ENCODE data around the gene NCAN. TPM values are rescaled to one million over a fixed set of nuclear protein-coding genes. Genes with fewer than 3 reads are reported as not detected.

The NCAN gene
- total and polyA plus RNA-seq, 4 donors: 0.06 TPM; not detected in 3

- no peak for TF ChIP-seq SP1 (IDR thresholded peaks at IDR 0.05)
- no peak for TF ChIP-seq CTCF (IDR thresholded peaks at IDR 0.05; ENCODE audit: low read depth, low read length, missing input control)
- no peak for TF ChIP-seq NR2F2 (IDR thresholded peaks at IDR 0.05)
- H3K4me3 ChIP-seq (ENCODE audit: low read depth in 1 of 3, low read length in 3 of 3): no peak overlapping the region
- no peaks in the 10 kb centered on the region for H3K27me3 ChIP-seq (ENCODE audit: control insufficient read depth in 4 of 4, insufficient read depth in 4 of 4, low read length in 3 of 4)
- H3K9me3 ChIP-seq (ENCODE audit: control insufficient read depth in 4 of 4, low read length in 3 of 4): no peaks in the 10 kb centered on the region
- H3K4me1 ChIP-seq (ENCODE audit: control insufficient read depth in 4 of 4, insufficient read depth in 4 of 4, low read length in 3 of 4): peaks cover 2 to 13% (median 9%) of the 10 kb centered on the region in 4 donors
- 55% methylated on average over 14 of the region's 14 CpGs for WGBS
- no peak overlapping the region for H3K9ac ChIP-seq (ENCODE audit: low read depth in 1 of 2, low read length in 2 of 2)
- H3K27ac ChIP-seq (ENCODE audit: low read depth in 1 of 2, low read length in 2 of 2): no peak overlapping the region
- no peaks in the 10 kb centered on the region for H3K36me3 ChIP-seq (ENCODE audit: control insufficient read depth in 4 of 4, insufficient read depth in 3 of 4, low read depth in 1 of 4, low read length in 3 of 4)
- DNase-seq (ENCODE audit: low spot score): no peak
These were observed 6.0 kb upstream of the NCAN start for GRCh38 chr19:19205416-19206410.

GRCh38 chr19:19206938-19207337, 4.8 kb upstream of the NCAN start:
- TF ChIP-seq MAX (IDR thresholded peaks at IDR 0.05) (no peak), SP1 (IDR thresholded peaks at IDR 0.05) (no peak), HNF4G (IDR thresholded peaks at IDR 0.05) (no peak), FOXA2 (IDR thresholded peaks at IDR 0.05) (no peak), GABPA (IDR thresholded peaks at IDR 0.05 in 1 of 2, conservative IDR thresholded peaks at IDR 0.05 in 1 of 2) (no peak), ATF3 (IDR thresholded peaks at IDR 0.05) (no peak), FOXA1 (IDR thresholded peaks at IDR 0.05) (no peak), JUND (IDR thresholded peaks at IDR 0.05) (no peak), CTCF (IDR thresholded peaks at IDR 0.05; ENCODE audit: low read depth, low read length, missing input control) (no peak), TAF1 (conservative IDR thresholded peaks at IDR 0.05) (no peak), HNF4A (conservative IDR thresholded peaks at IDR 0.05) (no peak), RAD21 (IDR thresholded peaks at IDR 0.05) (no peak)
- 67% methylated on average over 5 of the region's 5 CpGs for WGBS
- Histone ChIP-seq H3K9me3 (ENCODE audit: control insufficient read depth in 4 of 4, low read length in 3 of 4) (no peaks in the 10 kb centered on the region), H3K27me3 (ENCODE audit: control insufficient read depth in 4 of 4, insufficient read depth in 4 of 4, low read length in 3 of 4) (peaks cover 0 to 3% (median 0%) of the 10 kb centered on the region in 4 donors), H3K9ac (ENCODE audit: low read depth in 1 of 2, low read length in 2 of 2) (no peak overlapping the region), H3K36me3 (ENCODE audit: control insufficient read depth in 4 of 4, insufficient read depth in 3 of 4, low read depth in 1 of 4, low read length in 3 of 4) (no peaks in the 10 kb centered on the region), H3K27ac (ENCODE audit: low read depth in 1 of 2, low read length in 2 of 2) (no peak overlapping the region), H3K4me1 (ENCODE audit: control insufficient read depth in 4 of 4, insufficient read depth in 4 of 4, low read length in 3 of 4) (peaks cover 2 to 13% (median 9%) of the 10 kb centered on the region in 4 donors), H3K4me3 (ENCODE audit: low read depth in 1 of 3, low read length in 3 of 3) (no peak overlapping the region)
- no peak for DNase-seq (ENCODE audit: low spot score)

Data from liver (tissue), 9 donors.